HAP-1 (cell line): ENCODE results near the gene DEFB129.
"Not testable (repeated sequence)": the region's sequence is repeated elsewhere in the genome, so short reads cannot be mapped to it uniquely, and the experiment has no call there.

Source experiments
- DNase-seq, 2 experiments: peaks; one replicate each; pipeline ENCODE4 v3.0.0-alpha.2; 2016 to 2020; ENCODE audit warnings: low spot score in 2 of 2
- H3K27me3 ChIP-seq: fragments of 250-450 bp; sonication (Bioruptor Pico); 2 replicates; pipeline ENCODE4 v1.5.1; 2020; ENCODE audit warnings: low read depth, mild to moderate bottlenecking, moderate library complexity
- H3K36me3 ChIP-seq: fragments of 250-450 bp; sonication (Bioruptor Pico); replicated peaks from 2 replicates; pipeline ENCODE4 v1.5.1; 2020; ENCODE audit warnings: mild to moderate bottlenecking
- H3K4me1 ChIP-seq: fragments of 250-450 bp; sonication (Bioruptor Pico); 2 replicates; pipeline ENCODE4 v1.5.1; 2020; ENCODE audit warnings: mild to moderate bottlenecking
- H3K4me3 ChIP-seq: fragments of 250-450 bp; sonication (Bioruptor Pico); 2 replicates; pipeline ENCODE4 v1.5.1; 2020; ENCODE audit warnings: mild to moderate bottlenecking, moderate library complexity
- H3K9me3 ChIP-seq: fragments of 250-450 bp; sonication (Bioruptor Pico); 2 replicates; pipeline ENCODE4 v1.5.1; 2020; ENCODE audit warnings: mild to moderate bottlenecking, moderate library complexity
- in situ Hi-C: fragments of 300-500 bp; cut with MboI; formaldehyde crosslinking; loops from 3 replicates; pipeline ENCODE4 v1.14.3; 2020; ENCODE audit warnings: low sequenced_read_pairs, inconsistent platforms, mixed read lengths

Gene DEFB129

GRCh38 chr20:226958-227357, at the start of gene DEFB129:
Gene DEFB129 (plus strand): TSS chr20:227258. CDS start chr20:227289, 31 bp downstream.
- Histone ChIP-seq H3K36me3 (no peaks in the 10 kb centered on the region), H3K4me1 (no peaks in the 10 kb centered on the region; the same call in 1 of the 2 replicates), H3K4me3 (no peak within 1 kb of the TSS), H3K27me3 (0 out of 2 replicates have a peak, but pooled peaks cover 1% of the 10 kb centered on the region), H3K9me3 (no peaks in the 10 kb centered on the region)
- in situ Hi-C loops: no loop called here
- no peak for DNase-seq

- H3K4me3 ChIP-seq: no peak overlapping the region
- in situ Hi-C loops: no loop called here
- no peaks in the 10 kb centered on the region for H3K9me3 ChIP-seq
- H3K4me1 ChIP-seq: peaks cover 8% of the 10 kb centered on the region
- H3K27me3 ChIP-seq: peaks cover 8% of the 10 kb centered on the region
- H3K36me3 ChIP-seq: no peaks in the 10 kb centered on the region
- no peak for DNase-seq
These were observed 42.8 kb upstream of the DEFB129 start for GRCh38 chr20:184288-184687.

GRCh38 chr20:187733-188132, 39.3 kb upstream of the DEFB129 start:
- no peak for DNase-seq
- in situ Hi-C loops: no loop called here
- H3K9me3 ChIP-seq: no peaks in the 10 kb centered on the region
- H3K4me1 ChIP-seq: peaks cover 8% of the 10 kb centered on the region
- H3K36me3 ChIP-seq: no peaks in the 10 kb centered on the region
- H3K27me3 ChIP-seq: peaks cover 9% of the 10 kb centered on the region
- no peak overlapping the region for H3K4me3 ChIP-seq

GRCh38 chr20:189611-190010, 37.4 kb upstream of the DEFB129 start, which contains the start of gene DEFB128:
Gene DEFB128 (minus strand): TSS chr20:189711. CDS start chr20:189623, 88 bp downstream.
- no peaks in the 10 kb centered on the region for H3K4me1 ChIP-seq
- in situ Hi-C loops: no loop called here
- no peak within 1 kb of the TSS for H3K4me3 ChIP-seq
- DNase-seq: no peak
- peaks cover 13% of the 10 kb centered on the region for H3K27me3 ChIP-seq
- H3K9me3 ChIP-seq: no peaks in the 10 kb centered on the region
- H3K36me3 ChIP-seq: no peaks in the 10 kb centered on the region

- Histone ChIP-seq H3K4me3 (no peak overlapping the region), H3K9me3 (no peaks in the 10 kb centered on the region), H3K36me3 (no peaks in the 10 kb centered on the region), H3K27me3 (peaks cover 26% of the 10 kb centered on the region), H3K4me1 (no peaks in the 10 kb centered on the region)
- in situ Hi-C loops: no loop called here
- DNase-seq: no peak
These were observed 28.8 kb upstream of the DEFB129 start for GRCh38 chr20:198225-198624.

- Histone ChIP-seq H3K4me3 (no peak overlapping the region), H3K4me1 (no peaks in the 10 kb centered on the region), H3K9me3 (no peaks in the 10 kb centered on the region), H3K27me3 (peaks cover 21% of the 10 kb centered on the region), H3K36me3 (no peaks in the 10 kb centered on the region)
- in situ Hi-C loops: no loop called here
- no peak for DNase-seq
These were observed 27.1 kb upstream of the DEFB129 start for GRCh38 chr20:199996-200395.

GRCh38 chr20:203630-204029, 23.4 kb upstream of the DEFB129 start:
- DNase-seq, H3K4me1 ChIP-seq, H3K4me3 ChIP-seq, H3K36me3 ChIP-seq, H3K27me3 ChIP-seq, in situ Hi-C loops, H3K9me3 ChIP-seq: not testable (repeated sequence)

- in situ Hi-C loops: loop anchor here (5.0 kb wide), 1 partner anchor 58 kb away; no protein-coding TSS in a partner anchor
- Histone ChIP-seq H3K36me3 (no peaks in the 10 kb centered on the region), H3K4me3 (no peak overlapping the region), H3K4me1 (no peaks in the 10 kb centered on the region), H3K9me3 (no peaks in the 10 kb centered on the region), H3K27me3 (peaks cover 6% of the 10 kb centered on the region)
- DNase-seq: peak; percentile 31 to 71
These were observed 18.0 kb upstream of the DEFB129 start for GRCh38 chr20:208942-209566.

GRCh38 chr20:210809-211502, 16.1 kb upstream of the DEFB129 start:
- peaks cover 9% of the 10 kb centered on the region for H3K27me3 ChIP-seq
- H3K4me1 ChIP-seq: no peaks in the 10 kb centered on the region
- H3K9me3 ChIP-seq: no peaks in the 10 kb centered on the region
- H3K36me3 ChIP-seq: no peaks in the 10 kb centered on the region
- DNase-seq: no peak
- in situ Hi-C loops: no loop called here
- no peak overlapping the region for H3K4me3 ChIP-seq

- Histone ChIP-seq H3K27me3 (peaks cover 10% of the 10 kb centered on the region), H3K9me3 (no peaks in the 10 kb centered on the region), H3K4me3 (no peak overlapping the region), H3K4me1 (no peaks in the 10 kb centered on the region), H3K36me3 (no peaks in the 10 kb centered on the region)
- in situ Hi-C loops: no loop called here
- DNase-seq: no peak
These were observed 12.7 kb upstream of the DEFB129 start for GRCh38 chr20:214383-214782.

- in situ Hi-C loops: no loop called here
- Histone ChIP-seq H3K27me3 (peaks cover 10% of the 10 kb centered on the region), H3K9me3 (no peaks in the 10 kb centered on the region), H3K4me1 (no peaks in the 10 kb centered on the region), H3K4me3 (no peak overlapping the region), H3K36me3 (no peaks in the 10 kb centered on the region)
- no peak for DNase-seq
These were observed 11.3 kb upstream of the DEFB129 start for GRCh38 chr20:215796-216195.

GRCh38 chr20:217266-217665, 9.8 kb upstream of the DEFB129 start:
- Histone ChIP-seq H3K9me3 (no peaks in the 10 kb centered on the region), H3K4me1 (no peaks in the 10 kb centered on the region), H3K4me3 (no peak overlapping the region), H3K36me3 (no peaks in the 10 kb centered on the region), H3K27me3 (peaks cover 13% of the 10 kb centered on the region)
- DNase-seq: no peak
- in situ Hi-C loops: no loop called here

- Histone ChIP-seq H3K4me1 (no peaks in the 10 kb centered on the region), H3K36me3 (no peaks in the 10 kb centered on the region), H3K9me3 (no peaks in the 10 kb centered on the region), H3K27me3 (0 out of 2 replicates have a peak, but pooled peaks cover 6% of the 10 kb centered on the region), H3K4me3 (no peak overlapping the region)
- in situ Hi-C loops: no loop called here
- DNase-seq: peak; percentile 5 to 23
These were observed 7.6 kb upstream of the DEFB129 start for GRCh38 chr20:219290-220115.
